ENCODE data around the gene EIF2B1.
A peak's percentile ranks its signal among the peaks of the same experiment; 100 is the strongest.

The EIF2B1 gene

DNA sequence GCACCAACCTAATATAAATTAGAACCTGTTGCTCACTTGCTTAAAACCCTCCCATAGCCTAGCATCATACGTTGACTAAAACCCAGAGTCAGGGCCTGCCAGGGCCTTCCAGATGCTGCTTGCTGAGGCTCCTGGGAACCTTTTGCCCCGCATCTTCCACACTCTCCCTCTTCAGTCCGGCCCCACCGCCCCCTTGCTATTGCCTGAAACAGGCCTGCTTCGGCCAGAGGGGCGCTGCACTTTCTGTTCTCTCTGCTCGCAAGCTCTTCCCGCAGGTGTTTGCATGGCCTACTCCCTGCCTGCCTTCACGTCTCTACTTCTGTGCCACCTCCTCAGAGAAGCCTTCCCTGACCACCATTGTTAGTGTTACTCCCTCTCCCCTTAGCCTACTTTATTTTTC, 23.7 kb upstream of the EIF2B1 start:
- Histone ChIP-seq H3K27ac (ENCODE audit: low read depth in 2 of 2, low read length in 2 of 2) (no peak overlapping the region), H3K4me3 (ENCODE audit: low read length in 2 of 2) (no peak overlapping the region), H3K9ac (ENCODE audit: low read depth in 1 of 2, low read length in 2 of 2) (no peak overlapping the region), H3K27me3 (ENCODE audit: control insufficient read depth in 2 of 2, insufficient read depth in 2 of 2, low read length in 2 of 2) (no peaks in the 10 kb centered on the region), H3K4me1 (ENCODE audit: control insufficient read depth in 2 of 2, insufficient read depth in 2 of 2, low read length in 2 of 2) (no peaks in the 10 kb centered on the region), H3K36me3 (ENCODE audit: control insufficient read depth in 2 of 2, insufficient read depth in 2 of 2, low read length in 2 of 2) (peaks cover 10 to 22% of the 10 kb centered on the region in 2 donors), H3K9me3 (ENCODE audit: control insufficient read depth in 2 of 2, low read length in 2 of 2) (no peaks in the 10 kb centered on the region)

DNA sequence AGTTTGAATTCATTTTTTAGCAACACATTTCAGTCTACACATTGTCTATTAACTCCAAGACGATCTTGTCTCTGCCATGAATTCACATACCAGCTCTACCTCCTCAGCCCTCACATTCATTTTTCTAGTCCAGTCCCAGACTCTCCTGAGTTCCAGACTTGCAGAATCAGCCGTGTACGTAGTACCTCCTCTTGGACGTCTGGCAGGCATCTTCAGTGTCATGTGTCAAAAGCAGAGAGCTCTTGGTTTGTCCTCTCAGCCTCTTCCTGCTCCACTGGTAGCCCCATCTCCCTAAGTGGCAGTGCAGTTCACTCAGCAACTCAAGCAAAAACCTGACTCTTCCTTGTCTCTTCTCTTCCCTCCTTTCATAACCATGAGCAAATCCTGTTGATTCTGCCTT, 22.9 kb upstream of the EIF2B1 start:
- Histone ChIP-seq H3K9me3 (ENCODE audit: control insufficient read depth in 2 of 2, low read length in 2 of 2) (no peaks in the 10 kb centered on the region), H3K27me3 (ENCODE audit: control insufficient read depth in 2 of 2, insufficient read depth in 2 of 2, low read length in 2 of 2) (no peaks in the 10 kb centered on the region), H3K4me1 (ENCODE audit: control insufficient read depth in 2 of 2, insufficient read depth in 2 of 2, low read length in 2 of 2) (no peaks in the 10 kb centered on the region), H3K4me3 (ENCODE audit: low read length in 2 of 2) (no peak overlapping the region), H3K9ac (ENCODE audit: low read depth in 1 of 2, low read length in 2 of 2) (no peak overlapping the region), H3K27ac (ENCODE audit: low read depth in 2 of 2, low read length in 2 of 2) (no peak overlapping the region), H3K36me3 (ENCODE audit: control insufficient read depth in 2 of 2, insufficient read depth in 2 of 2, low read length in 2 of 2) (peaks cover 10 to 22% of the 10 kb centered on the region in 2 donors)

DNA sequence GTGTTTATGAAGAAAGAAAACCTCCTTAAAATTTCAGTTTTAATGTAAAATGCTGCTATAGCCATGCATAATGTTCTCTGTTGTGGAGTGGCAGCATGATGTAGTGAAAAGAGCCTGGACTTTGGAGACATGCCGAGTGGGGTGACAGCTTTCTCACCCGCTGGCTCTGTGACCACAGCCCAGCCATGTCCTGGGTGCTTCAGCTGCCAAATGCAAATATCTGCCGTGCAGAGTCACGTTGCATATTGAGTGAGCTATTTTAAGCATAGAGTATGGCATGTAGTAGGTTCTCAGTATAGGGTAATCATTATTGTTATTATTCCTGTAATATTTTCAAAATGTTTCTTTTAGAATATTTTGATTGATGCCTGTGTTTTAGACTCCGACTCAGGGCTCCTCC, 21.9 kb upstream of the EIF2B1 start:
- Histone ChIP-seq H3K9ac (ENCODE audit: low read depth in 1 of 2, low read length in 2 of 2) (no peak overlapping the region), H3K4me1 (ENCODE audit: control insufficient read depth in 2 of 2, insufficient read depth in 2 of 2, low read length in 2 of 2) (no peaks in the 10 kb centered on the region), H3K9me3 (ENCODE audit: control insufficient read depth in 2 of 2, low read length in 2 of 2) (no peaks in the 10 kb centered on the region), H3K27me3 (ENCODE audit: control insufficient read depth in 2 of 2, insufficient read depth in 2 of 2, low read length in 2 of 2) (no peaks in the 10 kb centered on the region), H3K27ac (ENCODE audit: low read depth in 2 of 2, low read length in 2 of 2) (no peak overlapping the region), H3K4me3 (ENCODE audit: low read length in 2 of 2) (no peak overlapping the region), H3K36me3 (ENCODE audit: control insufficient read depth in 2 of 2, insufficient read depth in 2 of 2, low read length in 2 of 2) (peaks cover 10 to 19% of the 10 kb centered on the region in 2 donors)

DNA sequence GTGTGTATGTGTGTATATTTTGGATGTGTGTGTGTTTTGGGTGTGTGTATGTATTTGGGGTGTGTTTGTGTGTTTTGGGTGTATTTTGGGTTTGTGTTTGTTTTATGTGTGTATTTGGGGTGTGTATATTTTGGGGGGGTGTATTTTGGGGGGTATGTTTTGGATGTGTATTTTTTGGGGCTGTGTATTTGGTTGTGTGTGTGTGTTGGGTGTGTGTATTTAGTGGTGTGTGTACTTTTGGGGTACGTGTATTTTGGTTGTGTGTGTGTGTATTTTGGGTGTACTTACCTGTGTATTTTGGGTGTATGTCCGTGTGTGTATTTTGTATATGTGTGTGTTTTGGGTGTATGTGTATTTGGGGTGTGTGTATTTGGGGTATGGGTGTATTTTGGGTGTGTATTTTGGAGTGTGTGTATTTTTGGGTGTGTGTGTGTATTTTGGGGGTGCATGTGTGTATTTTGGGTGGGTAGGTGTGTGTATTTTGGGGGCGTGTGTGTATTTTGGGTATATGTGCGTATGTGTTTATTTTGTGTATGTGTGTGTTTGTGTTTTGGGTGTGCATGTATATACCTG, 20.7 kb upstream of the EIF2B1 start:
- Histone ChIP-seq H3K27ac (ENCODE audit: low read depth in 2 of 2, low read length in 2 of 2) (no peak overlapping the region), H3K36me3 (ENCODE audit: control insufficient read depth in 2 of 2, insufficient read depth in 2 of 2, low read length in 2 of 2) (peaks cover 17 to 19% of the 10 kb centered on the region in 2 donors), H3K9ac (ENCODE audit: low read depth in 1 of 2, low read length in 2 of 2) (no peak overlapping the region), H3K4me3 (ENCODE audit: low read length in 2 of 2) (no peak overlapping the region), H3K4me1 (ENCODE audit: control insufficient read depth in 2 of 2, insufficient read depth in 2 of 2, low read length in 2 of 2) (no peaks in the 10 kb centered on the region), H3K27me3 (ENCODE audit: control insufficient read depth in 2 of 2, insufficient read depth in 2 of 2, low read length in 2 of 2) (no peaks in the 10 kb centered on the region), H3K9me3 (ENCODE audit: control insufficient read depth in 2 of 2, low read length in 2 of 2) (no peaks in the 10 kb centered on the region)

DNA sequence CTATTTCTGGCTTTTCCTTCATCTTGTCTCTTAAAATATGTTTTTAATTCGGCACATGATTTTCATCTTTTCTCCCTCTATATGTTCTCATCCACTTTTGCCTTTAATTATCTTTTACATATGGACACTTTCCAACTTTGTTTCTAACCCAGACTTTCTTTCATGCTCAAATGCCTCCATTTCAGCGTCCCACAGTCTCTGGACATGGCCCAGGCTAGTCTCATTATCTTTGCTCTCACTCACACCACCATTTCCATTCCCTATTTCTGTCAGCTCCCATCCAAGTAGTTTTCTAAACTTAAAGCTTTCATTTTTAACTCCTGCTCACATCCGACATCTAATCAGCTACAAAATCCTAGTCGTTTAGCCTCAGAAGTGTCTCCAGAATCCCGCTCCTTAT, 14.9 kb upstream of the EIF2B1 start:
- Histone ChIP-seq H3K4me3 (ENCODE audit: low read length in 2 of 2) (no peak overlapping the region), H3K36me3 (ENCODE audit: control insufficient read depth in 2 of 2, insufficient read depth in 2 of 2, low read length in 2 of 2) (peaks cover 23 to 33% of the 10 kb centered on the region in 2 donors), H3K27me3 (ENCODE audit: control insufficient read depth in 2 of 2, insufficient read depth in 2 of 2, low read length in 2 of 2) (no peaks in the 10 kb centered on the region), H3K9ac (ENCODE audit: low read depth in 1 of 2, low read length in 2 of 2) (no peak overlapping the region), H3K27ac (ENCODE audit: low read depth in 2 of 2, low read length in 2 of 2) (no peak overlapping the region), H3K4me1 (ENCODE audit: control insufficient read depth in 2 of 2, insufficient read depth in 2 of 2, low read length in 2 of 2) (no peaks in the 10 kb centered on the region), H3K9me3 (ENCODE audit: control insufficient read depth in 2 of 2, low read length in 2 of 2) (no peaks in the 10 kb centered on the region)

DNA sequence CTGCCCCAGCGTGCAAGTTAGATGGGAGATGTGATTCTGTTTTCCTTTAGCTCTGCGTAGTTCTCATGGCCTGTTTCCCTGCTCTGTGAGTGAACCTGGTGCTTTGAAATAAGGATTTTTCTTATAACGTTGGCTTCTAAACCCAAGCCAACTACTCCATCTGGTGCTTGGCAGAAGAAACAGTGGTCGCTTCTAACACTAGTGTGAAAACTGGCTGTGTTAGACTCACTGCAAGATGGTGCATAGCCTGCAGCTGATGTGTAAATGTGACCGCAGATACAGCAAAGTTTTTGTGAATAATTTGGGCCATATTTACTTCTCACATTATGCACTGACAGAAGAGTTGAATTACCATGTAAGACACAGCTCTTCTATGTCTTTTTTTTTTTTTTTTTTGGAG, 12.4 kb upstream of the EIF2B1 start:
- no peaks in the 10 kb centered on the region for H3K4me1 ChIP-seq (ENCODE audit: control insufficient read depth in 2 of 2, insufficient read depth in 2 of 2, low read length in 2 of 2)
- no peak overlapping the region for H3K27ac ChIP-seq (ENCODE audit: low read depth in 2 of 2, low read length in 2 of 2)
- peaks cover 28 to 44% of the 10 kb centered on the region in 2 donors for H3K36me3 ChIP-seq (ENCODE audit: control insufficient read depth in 2 of 2, insufficient read depth in 2 of 2, low read length in 2 of 2)

DNA sequence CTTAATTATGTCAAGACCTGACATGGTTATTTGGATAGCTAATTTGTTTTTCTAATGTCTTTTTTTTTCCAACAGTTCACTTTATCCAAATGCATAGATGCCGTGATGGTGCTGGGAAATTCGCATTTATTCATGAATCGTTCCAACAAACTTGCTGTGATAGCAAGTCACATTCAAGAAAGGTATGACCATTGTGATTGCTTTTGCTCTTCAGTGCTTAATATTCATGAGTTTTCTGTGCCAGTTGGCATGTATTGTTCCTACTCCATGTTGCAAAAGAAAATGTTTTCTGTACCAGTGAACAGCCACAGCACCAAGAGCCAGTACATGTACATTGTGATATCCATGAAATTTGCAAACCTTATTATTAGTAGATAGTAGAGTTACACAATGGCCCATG, 11.9 kb upstream of the EIF2B1 start:
- Histone ChIP-seq H3K9me3 (ENCODE audit: control insufficient read depth in 2 of 2, low read length in 2 of 2) (no peaks in the 10 kb centered on the region), H3K4me1 (ENCODE audit: control insufficient read depth in 2 of 2, insufficient read depth in 2 of 2, low read length in 2 of 2) (no peaks in the 10 kb centered on the region), H3K36me3 (ENCODE audit: control insufficient read depth in 2 of 2, insufficient read depth in 2 of 2, low read length in 2 of 2) (peaks cover 28 to 48% of the 10 kb centered on the region in 2 donors), H3K27me3 (ENCODE audit: control insufficient read depth in 2 of 2, insufficient read depth in 2 of 2, low read length in 2 of 2) (no peaks in the 10 kb centered on the region), H3K4me3 (ENCODE audit: low read length in 2 of 2) (no peak overlapping the region), H3K9ac (ENCODE audit: low read depth in 1 of 2, low read length in 2 of 2) (no peak overlapping the region), H3K27ac (ENCODE audit: low read depth in 2 of 2, low read length in 2 of 2) (no peak overlapping the region)

More for the DNA sequence above, 12.4 kb upstream of the EIF2B1 start:
- H3K9me3 ChIP-seq (ENCODE audit: control insufficient read depth in 2 of 2, low read length in 2 of 2), result no peaks in the 10 kb centered on the region
- no peaks in the 10 kb centered on the region for H3K27me3 ChIP-seq (ENCODE audit: control insufficient read depth in 2 of 2, insufficient read depth in 2 of 2, low read length in 2 of 2)
- H3K4me3 ChIP-seq (ENCODE audit: low read length in 2 of 2), result no peak overlapping the region
- no peak overlapping the region for H3K9ac ChIP-seq (ENCODE audit: low read depth in 1 of 2, low read length in 2 of 2)

DNA sequence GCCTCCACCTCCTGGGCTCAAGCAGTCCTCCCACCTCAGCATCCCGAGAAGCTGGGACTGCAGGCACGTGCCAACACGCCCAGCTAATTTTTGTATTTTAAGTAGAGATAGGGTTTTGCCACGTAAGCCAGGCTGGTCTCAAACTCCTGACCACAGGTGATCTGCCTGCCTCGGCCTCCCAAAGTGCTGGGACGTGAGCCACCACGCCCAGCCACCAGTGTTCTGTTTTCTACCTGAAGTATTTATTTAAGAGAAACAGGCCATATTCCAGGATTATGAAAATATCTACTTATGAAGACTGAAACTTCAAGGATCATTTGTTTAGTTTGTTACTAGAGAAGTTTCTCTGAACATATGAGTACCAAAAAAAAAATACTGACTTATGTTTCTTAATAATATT, 10.4 kb upstream of the EIF2B1 start:
- H3K9ac ChIP-seq (ENCODE audit: low read depth in 1 of 2, low read length in 2 of 2), result no peak overlapping the region
- peaks cover 28 to 41% of the 10 kb centered on the region in 2 donors for H3K36me3 ChIP-seq (ENCODE audit: control insufficient read depth in 2 of 2, insufficient read depth in 2 of 2, low read length in 2 of 2)
- H3K27ac ChIP-seq (ENCODE audit: low read depth in 2 of 2, low read length in 2 of 2), result no peak overlapping the region
- no peaks in the 10 kb centered on the region for H3K27me3 ChIP-seq (ENCODE audit: control insufficient read depth in 2 of 2, insufficient read depth in 2 of 2, low read length in 2 of 2)
- no peaks in the 10 kb centered on the region for H3K4me1 ChIP-seq (ENCODE audit: control insufficient read depth in 2 of 2, insufficient read depth in 2 of 2, low read length in 2 of 2)
- H3K4me3 ChIP-seq (ENCODE audit: low read length in 2 of 2), result no peak overlapping the region
- H3K9me3 ChIP-seq (ENCODE audit: control insufficient read depth in 2 of 2, low read length in 2 of 2), result no peaks in the 10 kb centered on the region

DNA sequence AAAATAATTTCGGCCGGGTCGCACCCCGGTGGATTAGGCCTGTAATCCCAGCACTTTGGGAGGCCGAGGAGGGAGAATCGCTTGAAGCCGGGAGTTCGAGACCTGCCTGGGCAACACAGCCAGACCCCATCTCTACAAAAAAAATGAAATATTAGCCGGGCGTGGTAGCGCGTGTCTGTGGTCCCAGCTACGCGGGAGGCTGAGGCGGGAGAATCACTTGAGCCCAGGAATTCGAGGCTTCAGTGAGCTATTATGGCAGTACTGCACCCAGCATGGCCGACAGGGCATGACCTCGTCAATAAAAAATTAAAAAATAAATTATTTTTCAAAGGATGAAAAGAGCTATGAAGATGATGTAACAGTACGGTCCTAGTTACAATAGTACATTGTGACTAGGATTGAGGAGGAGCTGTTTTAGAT, 666 bp upstream of the EIF2B1 start:
- H3K9me3 ChIP-seq (ENCODE audit: control insufficient read depth in 2 of 2, low read length in 2 of 2), result no peaks in the 10 kb centered on the region
- peaks cover 13 to 18% of the 10 kb centered on the region in 2 donors for H3K36me3 ChIP-seq (ENCODE audit: control insufficient read depth in 2 of 2, insufficient read depth in 2 of 2, low read length in 2 of 2)
- peak overlapping the region; percentile 98 to 99 for H3K4me3 ChIP-seq (ENCODE audit: low read length in 2 of 2)
- H3K9ac ChIP-seq (ENCODE audit: low read depth in 1 of 2, low read length in 2 of 2), result peak overlapping the region; percentile 83 to 95
- peaks cover 14 to 17% of the 10 kb centered on the region in 2 donors for H3K4me1 ChIP-seq (ENCODE audit: control insufficient read depth in 2 of 2, insufficient read depth in 2 of 2, low read length in 2 of 2)
- H3K27ac ChIP-seq (ENCODE audit: low read depth in 2 of 2, low read length in 2 of 2), result peak overlapping the region; percentile 66 to 67
- H3K27me3 ChIP-seq (ENCODE audit: control insufficient read depth in 2 of 2, insufficient read depth in 2 of 2, low read length in 2 of 2), result no peaks in the 10 kb centered on the region

DNA sequence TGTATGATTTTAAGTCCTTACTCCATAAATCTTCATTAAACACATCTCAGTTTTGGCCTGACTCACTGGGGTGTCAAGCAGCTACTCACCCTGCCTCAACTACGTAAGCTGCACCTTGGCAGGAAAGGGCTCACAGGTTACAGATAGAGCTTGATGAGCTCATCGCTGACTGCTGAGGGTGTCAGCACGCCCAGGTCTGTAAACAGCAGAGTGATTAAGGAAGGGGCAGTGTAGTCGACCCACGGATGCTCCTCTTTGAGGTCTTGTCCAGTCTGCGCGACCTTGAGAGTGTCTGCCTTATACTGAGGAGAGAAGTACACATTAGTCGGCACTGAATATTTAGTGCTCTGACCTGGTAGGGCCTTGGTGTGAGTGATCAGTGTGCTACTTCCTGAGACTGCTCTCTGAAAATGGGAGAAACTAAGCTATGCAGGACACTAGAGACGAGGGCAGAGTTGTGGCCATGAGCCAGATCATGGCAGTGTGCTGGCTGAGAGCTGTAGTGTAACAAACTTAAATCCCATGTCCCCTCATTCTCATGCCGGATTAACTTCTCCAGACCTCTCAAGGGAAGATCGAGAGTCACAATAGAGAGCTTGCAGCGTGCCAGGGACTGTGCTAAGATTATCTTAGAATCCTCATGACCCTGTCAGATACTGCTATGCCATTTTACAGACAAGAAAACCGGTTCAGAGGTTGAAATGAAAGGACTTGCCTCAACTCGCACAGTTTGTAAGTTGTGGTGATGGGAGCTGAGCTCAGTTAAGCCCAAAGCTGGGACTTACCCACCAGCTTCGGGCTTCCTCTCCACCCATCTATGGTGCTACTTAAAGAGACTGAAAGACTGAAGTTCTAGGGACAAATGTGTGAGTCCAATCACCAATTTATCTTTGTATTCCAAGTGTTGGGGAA, 11.6 kb downstream of the EIF2B1 start:
- Histone ChIP-seq H3K27me3 (ENCODE audit: control insufficient read depth in 2 of 2, insufficient read depth in 2 of 2, low read length in 2 of 2) (no peaks in the 10 kb centered on the region), H3K36me3 (ENCODE audit: control insufficient read depth in 2 of 2, insufficient read depth in 2 of 2, low read length in 2 of 2) (peaks cover 59 to 73% of the 10 kb centered on the region in 2 donors), H3K9me3 (ENCODE audit: control insufficient read depth in 2 of 2, low read length in 2 of 2) (no peaks in the 10 kb centered on the region), H3K9ac (ENCODE audit: low read depth in 1 of 2, low read length in 2 of 2) (no peak overlapping the region), H3K4me3 (ENCODE audit: low read length in 2 of 2) (no peak overlapping the region), H3K27ac (ENCODE audit: low read depth in 2 of 2, low read length in 2 of 2) (no peak overlapping the region), H3K4me1 (ENCODE audit: control insufficient read depth in 2 of 2, insufficient read depth in 2 of 2, low read length in 2 of 2) (no peaks in the 10 kb centered on the region)

Data from mucosa of rectum (tissue), 2 donors.